ENCODE measurements around the gene NES.

NES gene

DNA sequence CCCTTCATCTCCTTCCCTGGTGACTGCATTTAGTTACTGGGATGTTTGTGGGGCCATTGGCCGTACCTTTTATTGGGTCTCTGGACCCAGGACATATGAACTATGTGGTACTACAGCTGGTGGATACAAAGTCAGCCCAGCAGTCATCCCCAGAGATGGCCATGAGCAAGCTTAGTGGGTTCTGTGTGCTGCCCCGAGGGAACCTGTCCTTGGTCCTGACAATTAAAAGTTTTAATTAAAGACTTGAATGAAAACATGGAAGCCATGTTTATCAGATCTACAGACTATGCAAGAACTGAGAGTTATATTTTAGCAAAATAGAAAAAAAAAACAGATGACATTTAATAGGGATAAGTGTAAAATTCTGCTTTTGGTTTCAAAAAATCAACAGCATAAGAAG is 2.8 kb upstream of the NES start:
- no peak for DNase-seq (ENCODE audit: low read depth)

GRCh38 chr1:156677616-156678596 is 699 bp upstream of the NES start:
- no peak for DNase-seq (ENCODE audit: low read depth)

- DNase-seq (ENCODE audit: low read depth) = no peak
Observed at GRCh38 chr1:156676114-156676819, 940 bp downstream of the NES start.

GRCh38 chr1:156675210-156676113 is 1.7 kb downstream of the NES start:
- DNase-seq (ENCODE audit: low read depth) = no peak

DNA sequence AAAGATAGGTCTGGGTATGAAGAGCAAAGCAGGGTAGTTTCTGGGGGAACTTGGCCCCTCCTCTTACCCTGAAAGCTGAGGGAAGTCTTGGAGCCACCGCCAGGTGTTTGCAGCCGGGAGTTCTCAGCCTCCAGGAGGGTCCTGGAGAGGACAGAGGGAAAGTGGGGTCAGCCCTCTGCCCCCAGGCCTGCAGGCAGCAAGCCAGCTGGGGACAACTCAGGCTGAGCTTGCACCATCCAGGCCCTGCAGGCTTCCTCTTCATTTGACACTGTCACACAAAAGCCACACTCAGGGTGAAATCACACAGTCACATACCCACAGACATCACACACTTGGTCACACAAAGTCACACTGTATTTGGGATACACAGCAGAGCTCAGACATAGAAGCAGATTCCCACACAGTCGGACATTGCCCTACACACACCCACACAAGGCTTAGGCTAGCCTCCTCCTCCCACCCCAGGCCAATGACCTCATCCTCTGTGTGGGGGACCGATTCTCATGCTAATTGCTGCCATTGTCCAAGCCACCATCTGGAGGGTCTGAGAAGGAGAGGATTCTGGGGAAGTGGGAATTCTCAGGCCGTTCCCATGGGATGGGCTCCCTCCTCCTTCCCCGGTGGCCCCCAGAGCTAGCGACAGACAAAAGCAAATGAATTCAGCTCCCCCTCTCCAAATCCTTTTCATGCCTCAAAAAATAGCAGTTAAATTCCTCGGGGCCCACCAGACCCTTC is 3.7 kb downstream of the NES start:
- no peak for DNase-seq (ENCODE audit: low read depth)

GRCh38 chr1:156671804-156672203 is 5.4 kb downstream of the NES start:
- DNase-seq (ENCODE audit: low read depth) = no peak

DNA sequence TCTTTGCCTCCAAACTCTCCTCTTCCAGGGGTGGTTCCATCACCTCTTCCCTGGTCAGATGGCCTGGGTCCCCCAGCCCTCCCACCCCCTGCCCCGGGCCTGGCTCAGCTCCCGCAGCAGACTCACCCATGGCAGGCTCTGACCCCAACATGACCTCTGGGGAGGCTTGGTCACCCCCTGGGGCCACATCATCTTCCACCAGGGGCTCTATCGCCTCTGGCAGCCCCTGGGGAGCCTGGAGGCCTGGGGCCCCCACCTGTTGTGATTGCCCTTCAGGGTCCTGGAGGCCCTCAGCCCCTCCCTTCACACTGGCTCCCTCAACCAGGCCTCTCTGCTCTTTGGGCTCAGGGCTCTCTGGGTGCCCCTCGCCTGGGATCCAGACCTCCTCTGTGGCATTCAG is 6.4 kb downstream of the NES start:
- DNase-seq (ENCODE audit: low read depth) = no peak

GRCh38 chr1:156670359-156670758 is 6.8 kb downstream of the NES start:
- no peak for DNase-seq (ENCODE audit: low read depth)

- DNase-seq (ENCODE audit: low read depth) = no peak
Observed at GRCh38 chr1:156669794-156670193, 7.4 kb downstream of the NES start.

DNA sequence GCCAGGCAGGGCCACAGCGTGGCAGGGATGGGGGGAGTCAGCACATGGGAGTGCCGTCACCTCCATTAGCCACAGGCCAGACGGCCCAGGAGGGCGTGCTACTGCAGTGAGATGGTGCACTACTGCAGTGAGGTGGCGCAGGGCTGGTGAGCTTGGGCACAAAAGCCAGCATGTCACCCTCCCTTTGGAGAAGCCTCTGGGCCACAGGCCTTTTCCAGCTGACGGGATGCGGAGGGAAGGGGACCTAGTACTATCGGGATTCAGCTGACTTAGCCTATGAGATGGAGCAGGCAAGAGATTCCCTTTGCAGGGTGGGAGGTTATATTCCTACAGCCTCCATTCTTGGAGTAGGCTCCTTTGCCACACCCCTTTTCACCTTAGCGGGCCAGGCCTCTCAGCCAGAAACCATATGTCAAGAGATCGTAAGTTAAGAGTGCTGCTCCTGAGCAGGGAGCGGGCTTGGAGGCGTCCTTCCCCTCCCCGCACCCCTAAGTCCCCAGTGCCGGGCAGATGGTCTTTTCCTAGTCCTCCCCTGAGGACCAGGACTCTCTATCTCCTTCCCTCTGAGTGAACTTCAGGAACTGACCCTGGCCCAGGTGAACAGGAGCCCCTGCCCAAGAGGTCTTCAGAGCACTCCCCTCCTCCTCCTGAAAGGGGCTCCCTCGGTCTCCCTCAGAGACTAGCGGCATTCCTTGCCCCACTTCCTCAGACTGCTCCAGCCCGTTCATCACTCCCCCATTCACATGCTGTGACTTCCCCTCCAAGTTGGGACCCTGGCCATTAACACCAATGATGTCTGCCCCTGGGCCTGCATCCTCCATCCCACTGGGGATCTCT is 8.2 kb downstream of the NES start:
- DNase-seq (ENCODE audit: low read depth) = no peak

DNA sequence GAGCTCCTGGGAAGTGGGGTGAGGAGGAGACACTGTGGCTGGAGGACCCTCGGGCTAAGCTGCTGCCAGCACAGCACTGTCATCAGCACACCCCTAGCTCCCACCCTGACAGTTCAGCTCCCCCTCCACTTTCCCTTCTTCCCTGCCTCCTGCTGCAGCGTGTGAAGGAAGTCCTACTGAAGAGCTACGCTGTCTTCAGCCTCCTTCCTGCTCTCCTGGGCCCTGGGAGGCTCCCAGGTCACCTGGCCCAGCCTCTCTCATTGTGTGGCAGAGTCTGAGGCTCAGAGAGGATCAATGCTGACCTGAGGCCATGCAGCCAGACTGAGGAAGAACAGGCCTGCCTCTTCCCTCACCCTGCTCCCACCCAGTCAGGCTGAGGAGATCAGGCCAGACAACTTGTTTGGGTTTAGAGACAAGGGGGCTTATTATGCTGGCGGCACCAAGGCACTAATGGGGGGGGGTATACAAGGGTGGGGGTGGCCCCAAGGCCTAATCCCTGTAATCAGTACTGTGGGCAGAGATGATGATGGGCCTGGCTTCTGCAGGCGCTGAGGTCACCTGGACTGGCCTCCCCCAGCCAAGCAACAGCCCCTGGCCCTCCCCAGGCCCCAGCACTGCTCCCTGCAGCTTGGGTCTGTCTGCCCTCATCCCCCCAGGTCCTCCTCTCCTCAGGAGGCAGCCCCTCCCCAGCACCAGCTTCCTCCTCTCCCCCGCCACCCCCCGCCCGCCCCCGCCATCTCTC is 9.1 kb downstream of the NES start:
- DNase-seq (ENCODE audit: low read depth) = no peak

DNA sequence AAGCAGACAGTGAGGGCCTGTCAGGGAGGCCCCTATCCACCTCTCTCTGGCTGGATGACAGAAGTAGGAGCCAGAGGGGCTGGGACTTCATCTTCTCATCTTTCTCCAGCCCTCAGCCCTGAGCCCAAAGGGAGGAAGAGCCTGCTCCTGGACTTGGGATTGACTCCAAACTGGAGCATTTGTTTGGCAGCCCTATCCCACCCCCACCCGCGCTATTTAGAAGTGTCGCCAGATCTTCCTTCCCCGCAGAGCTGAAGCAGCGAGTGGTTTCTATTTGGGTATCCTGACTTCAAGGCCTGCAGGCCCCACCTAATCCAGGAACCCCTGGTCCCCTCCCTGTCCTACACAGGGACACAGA is 9.6 kb downstream of the NES start:
- DNase-seq (ENCODE audit: low read depth) = no peak

DNA sequence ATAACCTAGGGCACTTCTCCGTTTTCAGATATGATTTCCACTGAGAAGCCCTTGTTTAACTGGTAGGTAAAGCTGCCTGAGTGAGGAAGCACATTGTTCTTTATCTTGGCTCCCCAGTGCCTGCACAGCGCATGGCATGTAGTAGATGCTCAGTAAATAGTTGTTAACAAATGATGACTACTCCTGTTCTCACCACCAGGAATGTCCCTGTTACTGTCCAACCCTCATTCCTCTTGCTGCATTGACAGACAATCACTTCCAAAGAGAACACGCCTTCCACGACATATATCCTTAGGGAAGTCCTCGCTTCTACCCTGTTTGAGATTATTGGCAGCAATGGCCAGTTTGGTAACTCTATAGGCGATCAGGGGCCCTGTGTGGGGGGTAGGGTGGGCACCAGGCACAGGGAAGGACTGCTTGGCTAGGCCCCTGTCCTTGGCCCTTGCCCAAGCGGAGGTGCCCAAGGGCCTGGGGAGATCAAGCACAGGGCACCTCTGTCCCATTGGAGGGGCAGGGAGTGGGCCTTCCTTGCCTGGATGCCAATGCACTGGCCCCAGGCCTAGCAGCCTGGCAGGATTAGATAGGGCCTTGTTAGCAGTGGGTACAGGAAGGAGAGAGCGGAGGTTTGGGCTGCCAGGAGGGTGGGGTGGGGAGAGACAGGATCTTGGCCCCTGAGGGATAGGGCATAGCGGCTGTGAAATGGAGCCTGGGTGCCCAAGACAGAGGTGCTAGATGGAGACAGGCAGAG is 10.2 kb downstream of the NES start:
- no peak for DNase-seq (ENCODE audit: low read depth)

DNA sequence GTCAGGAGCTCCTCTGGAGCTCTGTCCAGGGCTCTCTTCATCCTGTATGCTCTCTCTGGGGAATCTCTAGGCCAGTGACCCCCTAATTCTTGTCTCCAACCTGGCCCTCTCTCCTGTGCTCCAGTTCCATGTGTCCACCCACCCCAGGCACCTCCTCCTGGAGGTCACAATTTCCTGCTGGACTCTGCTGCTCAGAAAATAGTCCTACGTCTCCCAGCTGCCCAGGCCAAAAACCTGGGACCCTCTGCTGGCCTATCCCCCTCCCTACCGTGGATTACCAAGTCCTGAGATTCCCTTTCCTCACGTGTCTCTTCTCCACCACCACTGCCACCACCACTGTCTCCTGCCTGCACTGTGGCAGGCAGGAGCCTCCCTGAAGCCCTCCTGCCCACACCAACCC is 11.7 kb downstream of the NES start:
- DNase-seq (ENCODE audit: low read depth) = no peak

- no peak for DNase-seq (ENCODE audit: low read depth)
Observed at GRCh38 chr1:156664767-156665411, 12.3 kb downstream of the NES start.

- no peak for DNase-seq (ENCODE audit: low read depth)
Observed at GRCh38 chr1:156664046-156664766, 13.0 kb downstream of the NES start.

DNA sequence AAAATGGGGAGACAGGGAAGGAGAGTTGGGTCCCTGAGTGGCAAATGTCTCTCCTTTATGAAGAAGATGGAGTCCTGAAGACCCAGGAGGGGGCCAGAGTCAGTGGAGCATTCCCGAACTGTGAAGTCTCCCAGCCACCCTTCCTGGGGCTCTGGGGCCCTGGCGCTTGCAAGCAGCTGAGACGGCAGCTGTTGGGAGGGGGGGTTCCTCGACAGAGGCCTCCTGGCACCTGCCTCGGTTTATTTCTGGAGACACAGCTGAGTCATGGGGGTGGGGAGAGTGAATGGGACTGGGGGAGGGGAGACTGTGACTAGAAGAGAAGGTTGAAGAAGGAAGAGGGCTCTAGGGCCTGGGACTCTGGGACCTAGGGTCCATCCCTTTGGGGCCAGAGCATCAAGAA is 14.0 kb downstream of the NES start:
- DNase-seq (ENCODE audit: low read depth) = no peak

DNA sequence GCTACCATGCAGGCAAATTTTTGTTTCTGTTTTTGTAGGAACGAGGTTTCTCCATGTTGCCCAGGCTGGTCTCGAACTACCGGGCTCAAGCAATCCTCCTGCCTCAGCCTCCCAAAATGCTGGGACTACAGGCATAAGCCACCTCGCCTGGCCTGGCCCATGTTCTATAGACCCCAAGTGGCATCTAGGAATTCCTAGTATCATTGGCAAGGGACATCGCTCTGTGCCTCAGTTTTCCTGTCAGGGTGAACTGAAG is 14.5 kb downstream of the NES start:
- DNase-seq (ENCODE audit: low read depth) = no peak

Measured in activated T-helper 9 cell treated with anti-CD3 and anti-CD28 coated beads, Interleukin-2, amount 50 U/mL, for 16 hours (primary cell).